Loucy (cell line): ENCODE measurements around the gene LIG1.
"Not testable (repeated sequence)": the region's sequence is repeated elsewhere in the genome, so short reads cannot be mapped to it uniquely, and the experiment has no call there.

Experiments
- H2AFZ ChIP-seq: fragments of 200-600 bp; sonication (generic); 2 replicates; pipeline ENCODE4 v1.6.0; 2016; ENCODE audit warnings: antibody characterized with exemption, mild to moderate bottlenecking, low read length, moderate library complexity
- H3F3A ChIP-seq: fragments of 200-600 bp; 2 replicates; pipeline ENCODE4 v1.6.0; 2016; ENCODE audit warnings: antibody characterized with exemption, low read depth, mild to moderate bottlenecking
- H3K27me3 ChIP-seq: fragments of 200-600 bp; sonication (generic); 2 replicates; pipeline ENCODE4 v1.6.1; 2014; ENCODE audit warnings: low read length, mild to moderate bottlenecking; ENCODE audit not compliant: insufficient read depth, poor library complexity, severe bottlenecking
- H3K36me3 ChIP-seq: fragments of 200-600 bp; sonication (generic); 2 replicates; pipeline ENCODE4 v1.6.1; 2016; ENCODE audit warnings: low read length; ENCODE audit not compliant: insufficient read depth
- H3K4me1 ChIP-seq: fragments of 200-600 bp; sonication (generic); 2 replicates; pipeline ENCODE4 v1.5.1; 2014; ENCODE audit warnings: low read length, mild to moderate bottlenecking; ENCODE audit not compliant: insufficient read depth, poor library complexity, severe bottlenecking
- H3K4me2 ChIP-seq: fragments of 200-600 bp; sonication (generic); 2 replicates; pipeline ENCODE4 v1.6.0; 2014; ENCODE audit warnings: antibody characterized with exemption, low read length, low read depth, mild to moderate bottlenecking; ENCODE audit not compliant: poor library complexity, severe bottlenecking
- H3K4me3 ChIP-seq: fragments of 200-600 bp; sonication (generic); 2 replicates; pipeline ENCODE4 v1.5.1; 2014; ENCODE audit warnings: low read length, mild to moderate bottlenecking, mixed read lengths; ENCODE audit not compliant: poor library complexity, severe bottlenecking
- H3K79me2 ChIP-seq: fragments of 200-600 bp; sonication (generic); 2 replicates; pipeline ENCODE4 v1.6.1; 2014; ENCODE audit warnings: low read length; ENCODE audit not compliant: insufficient read depth
- H3K9ac ChIP-seq: fragments of 200-600 bp; sonication (generic); 2 replicates; pipeline ENCODE4 v1.6.0; 2014; ENCODE audit warnings: mild to moderate bottlenecking, low read depth, low read length, moderate library complexity; ENCODE audit not compliant: poor library complexity, severe bottlenecking
- H3K9me2 ChIP-seq: fragments of 200-600 bp; sonication (generic); replicated peaks from 2 replicates; pipeline ENCODE4 v1.6.1; 2016; ENCODE audit warnings: low read depth, low read length, mixed read lengths
- H3K9me3 ChIP-seq: fragments of 200-600 bp; sonication (generic); 2 replicates; pipeline ENCODE4 v1.6.1; 2014; ENCODE audit warnings: mild to moderate bottlenecking, antibody characterized with exemption, low read length, low read depth; ENCODE audit not compliant: insufficient read depth
- H4K20me1 ChIP-seq: fragments of 200-600 bp; sonication (generic); 2 replicates; pipeline ENCODE4 v1.6.0; 2014; ENCODE audit warnings: antibody characterized with exemption, low read length, mild to moderate bottlenecking; ENCODE audit not compliant: insufficient read depth, poor library complexity, severe bottlenecking
- CTCF ChIP-seq: fragments of 200-600 bp; sonication (generic); conservative IDR thresholded peaks from 2 replicates; pipeline ENCODE4 v1.5.1; 2014; ENCODE audit warnings: mild to moderate bottlenecking, antibody characterized with exemption, low read length
- EZH2phosphoT487 ChIP-seq: fragments of 200-600 bp; IDR thresholded peaks from 2 replicates; pipeline ENCODE4 v1.6.1; 2018; ENCODE audit warnings: antibody characterized with exemption, mild to moderate bottlenecking, moderate library complexity, borderline replicate concordance

The LIG1 gene

GRCh38 chr19:48090281-48090802, 79.8 kb downstream of the LIG1 start:
- Histone ChIP-seq H3K9me3 (peaks cover 3% of the 10 kb centered on the region; the same call in 1 of the 2 replicates), H3K4me3 (no peak overlapping the region), H3K9ac (no peak overlapping the region), H3K4me2 (no peak overlapping the region), H3K36me3 (no peaks in the 10 kb centered on the region), H3K27me3 (no peaks in the 10 kb centered on the region), H4K20me1 (no peaks in the 10 kb centered on the region), H3F3A (no peaks in the 10 kb centered on the region), H3K4me1 (no peaks in the 10 kb centered on the region), H3K9me2 (no peaks in the 10 kb centered on the region), H3K79me2 (no peaks in the 10 kb centered on the region), H2AFZ (no peak overlapping the region)
- no peak for TF ChIP-seq EZH2phosphoT487
- no peak for TF ChIP-seq CTCF

- H3K79me2 ChIP-seq: not testable (repeated sequence)
Measured at GRCh38 chr19:48088991-48089390, 81.2 kb downstream of the LIG1 start.

DNA sequence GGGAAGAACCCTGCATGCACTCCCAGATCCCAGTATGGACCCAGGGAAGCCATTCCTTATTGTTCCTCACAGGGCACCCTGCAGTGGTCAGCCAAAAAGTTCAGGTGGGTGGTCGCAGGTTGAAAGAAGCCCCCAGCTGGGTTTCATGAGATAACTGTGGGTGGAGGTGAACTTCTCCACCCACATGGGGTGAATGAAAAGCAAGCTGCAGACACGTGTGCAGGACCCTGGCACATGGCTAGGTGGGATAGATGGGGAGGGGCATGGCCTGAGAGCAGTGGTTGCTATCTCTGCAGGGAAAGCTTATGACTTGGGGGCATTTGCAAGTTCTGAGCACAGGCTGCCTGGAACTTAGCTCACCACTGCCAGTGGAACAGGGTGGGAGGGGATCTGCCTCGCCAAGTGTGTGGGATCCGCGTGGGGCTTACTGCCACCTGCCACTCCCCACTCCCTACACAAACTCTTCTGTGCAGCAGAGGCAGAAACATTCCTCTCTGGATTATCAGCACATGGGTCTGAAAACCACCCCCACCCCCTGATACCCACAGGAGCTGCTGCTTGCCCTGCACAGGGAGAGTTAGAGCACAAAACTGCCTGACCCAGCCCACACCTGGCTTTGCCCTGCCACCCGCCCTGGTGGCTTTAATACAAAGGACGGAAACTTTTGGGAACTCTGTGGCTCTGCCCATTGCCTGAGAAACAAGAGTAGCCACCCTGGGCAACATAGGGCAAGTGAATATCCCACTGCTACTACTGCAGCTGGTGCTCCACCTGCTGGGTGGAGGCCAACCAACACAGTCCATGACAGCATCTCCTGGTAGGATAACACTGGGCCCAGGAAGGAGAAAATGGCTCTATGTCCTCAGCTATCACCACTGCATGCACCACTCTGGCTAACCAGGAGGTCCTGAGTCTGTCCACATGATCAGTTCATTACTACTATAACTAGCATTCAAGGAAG, 84.0 kb downstream of the LIG1 start:
- no peak overlapping the region for H3K4me2 ChIP-seq
- no peak overlapping the region for H3K9ac ChIP-seq
- H3K27me3 ChIP-seq: no peaks in the 10 kb centered on the region
- no peaks in the 10 kb centered on the region for H3K9me3 ChIP-seq
- no peaks in the 10 kb centered on the region for H3K79me2 ChIP-seq
- TF ChIP-seq CTCF (peak; percentile 36), EZH2phosphoT487 (no peak)
- H4K20me1 ChIP-seq: no peaks in the 10 kb centered on the region
- no peak overlapping the region for H2AFZ ChIP-seq
- no peaks in the 10 kb centered on the region for H3F3A ChIP-seq
- H3K36me3 ChIP-seq: no peaks in the 10 kb centered on the region
- no peaks in the 10 kb centered on the region for H3K9me2 ChIP-seq
- H3K4me3 ChIP-seq: no peak overlapping the region
- no peaks in the 10 kb centered on the region for H3K4me1 ChIP-seq

More at GRCh38 chr19:48088991-48089390, 81.2 kb downstream of the LIG1 start:
- H2AFZ ChIP-seq, H3K27me3 ChIP-seq, H3K9me2 ChIP-seq, H3K4me1 ChIP-seq, H3K4me2 ChIP-seq, H3F3A ChIP-seq, H3K9me3 ChIP-seq, H3K9ac ChIP-seq, H3K4me3 ChIP-seq, H4K20me1 ChIP-seq, H3K36me3 ChIP-seq: not testable (repeated sequence)
